Osteoblast (primary cell): ENCODE data around the gene STIP1. TPM values are rescaled to one million over a fixed set of nuclear protein-coding genes. Genes with fewer than 3 reads are reported as not detected.

Experiments used
- DNase-seq: peaks from one replicate; pipeline ENCODE4 v3.0.0; 2011; ENCODE audit warnings: low spot score, mixed read lengths; ENCODE audit not compliant: insufficient read length; ENCODE audit errors: missing footprints
- H2AFZ ChIP-seq: 2 replicates; pipeline ENCODE4 v1.6.0; 2011; ENCODE audit warnings: mild to moderate bottlenecking, low read length
- H3K27ac ChIP-seq: 2 replicates; pipeline ENCODE4 v1.5.1; 2011; ENCODE audit warnings: mild to moderate bottlenecking, low read depth, low read length, moderate library complexity
- H3K27me3 ChIP-seq: 2 replicates; pipeline ENCODE4 v1.6.0; 2012; ENCODE audit warnings: mild to moderate bottlenecking, control low read depth, inconsistent platforms, low read length, moderate library complexity; ENCODE audit not compliant: insufficient read depth
- H3K36me3 ChIP-seq: 2 replicates; pipeline ENCODE4 v1.5.1; 2011; ENCODE audit warnings: mild to moderate bottlenecking, low read length, control low read depth, moderate library complexity; ENCODE audit not compliant: insufficient read depth
- H3K4me1 ChIP-seq: 2 replicates; pipeline ENCODE4 v1.5.1; 2011; ENCODE audit warnings: mild to moderate bottlenecking, low read length, control low read depth, moderate library complexity; ENCODE audit not compliant: insufficient read depth
- H3K4me2 ChIP-seq: 2 replicates; pipeline ENCODE4 v1.6.0; 2011; ENCODE audit warnings: mild to moderate bottlenecking, low read length; ENCODE audit not compliant: insufficient read depth
- H3K4me3 ChIP-seq: fragments of 200-600 bp; sonication (generic); 3 replicates; pipeline ENCODE4 v1.5.1; 2012; ENCODE audit warnings: mild to moderate bottlenecking, low read length, inconsistent platforms; ENCODE audit not compliant: insufficient read depth
- H3K79me2 ChIP-seq: 2 replicates; pipeline ENCODE4 v1.6.0; 2012; ENCODE audit warnings: mild to moderate bottlenecking, low read length, control low read depth, inconsistent platforms; ENCODE audit not compliant: insufficient read depth
- H3K9me3 ChIP-seq: 2 replicates; pipeline ENCODE4 v1.5.1; 2011; ENCODE audit warnings: low read depth, low read length, control low read depth
- H4K20me1 ChIP-seq: 2 replicates; pipeline ENCODE4 v1.6.0; 2012; ENCODE audit warnings: mild to moderate bottlenecking, low read length, control low read depth; ENCODE audit not compliant: insufficient read depth
- total RNA-seq: library from RNA; depleted of rRNA; stranded (reverse); fragments of >200 nt; gene quantifications from 2 replicates; pipeline ENCODE4 v1.2.3, GENCODE V29; 2012
- TF ChIP-seq, protein P1 (sequence below): IDR thresholded peaks from 2 replicates; pipeline ENCODE4 v1.5.1; 2011; ENCODE audit warnings: mild to moderate bottlenecking, low read depth, low read length, moderate library complexity; ENCODE audit errors: extremely low read depth

STIP1 gene
- total RNA-seq, 1 donor, result 94.5 TPM

GRCh38 chr11:64224891-64225607 lies 39.1 kb downstream of the STIP1 start:
- Histone ChIP-seq H3K27ac (peak overlapping the region; percentile 80), H3K9me3 (no peaks in the 10 kb centered on the region), H3K27me3 (no peaks in the 10 kb centered on the region), H3K4me1 (peaks cover 28% of the 10 kb centered on the region), H2AFZ (no peak overlapping the region), H3K4me3 (peak overlapping the region; percentile 96), H3K4me2 (peak overlapping the region; percentile 97), H3K79me2 (peaks cover 32% of the 10 kb centered on the region), H4K20me1 (peaks cover 5% of the 10 kb centered on the region), H3K36me3 (peaks cover 5% of the 10 kb centered on the region)
- no peak for DNase-seq
- TF ChIP-seq, protein P1, sequence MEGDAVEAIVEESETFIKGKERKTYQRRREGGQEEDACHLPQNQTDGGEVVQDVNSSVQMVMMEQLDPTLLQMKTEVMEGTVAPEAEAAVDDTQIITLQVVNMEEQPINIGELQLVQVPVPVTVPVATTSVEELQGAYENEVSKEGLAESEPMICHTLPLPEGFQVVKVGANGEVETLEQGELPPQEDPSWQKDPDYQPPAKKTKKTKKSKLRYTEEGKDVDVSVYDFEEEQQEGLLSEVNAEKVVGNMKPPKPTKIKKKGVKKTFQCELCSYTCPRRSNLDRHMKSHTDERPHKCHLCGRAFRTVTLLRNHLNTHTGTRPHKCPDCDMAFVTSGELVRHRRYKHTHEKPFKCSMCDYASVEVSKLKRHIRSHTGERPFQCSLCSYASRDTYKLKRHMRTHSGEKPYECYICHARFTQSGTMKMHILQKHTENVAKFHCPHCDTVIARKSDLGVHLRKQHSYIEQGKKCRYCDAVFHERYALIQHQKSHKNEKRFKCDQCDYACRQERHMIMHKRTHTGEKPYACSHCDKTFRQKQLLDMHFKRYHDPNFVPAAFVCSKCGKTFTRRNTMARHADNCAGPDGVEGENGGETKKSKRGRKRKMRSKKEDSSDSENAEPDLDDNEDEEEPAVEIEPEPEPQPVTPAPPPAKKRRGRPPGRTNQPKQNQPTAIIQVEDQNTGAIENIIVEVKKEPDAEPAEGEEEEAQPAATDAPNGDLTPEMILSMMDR, result no peak

- peaks cover 5% of the 10 kb centered on the region for H4K20me1 ChIP-seq
- H3K36me3 ChIP-seq, result peaks cover 5% of the 10 kb centered on the region
- H3K79me2 ChIP-seq, result peaks cover 32% of the 10 kb centered on the region
- H2AFZ ChIP-seq, result peak within 1 kb of the TSS; percentile 77
- peak; percentile 100 for DNase-seq
- no peaks in the 10 kb centered on the region for H3K9me3 ChIP-seq
- H3K27me3 ChIP-seq, result no peaks in the 10 kb centered on the region
- TF ChIP-seq, protein P1, result no peak
- peaks cover 28% of the 10 kb centered on the region for H3K4me1 ChIP-seq
- H3K4me2 ChIP-seq, result peak within 1 kb of the TSS; percentile 97
- peak within 1 kb of the TSS; percentile 80 for H3K27ac ChIP-seq
- peak within 1 kb of the TSS; percentile 96 for H3K4me3 ChIP-seq
Measured at GRCh38 chr11:64225608-64226506, 39.9 kb downstream of the STIP1 start, which contains the start of the genes NUDT22 and TRPT1. Gene NUDT22 (plus strand): TSS chr11:64226274. CDS start chr11:64226653, 379 bp downstream. Gene TRPT1 (minus strand): TSS chr11:64226186. CDS start chr11:64225860, 326 bp downstream.

DNA sequence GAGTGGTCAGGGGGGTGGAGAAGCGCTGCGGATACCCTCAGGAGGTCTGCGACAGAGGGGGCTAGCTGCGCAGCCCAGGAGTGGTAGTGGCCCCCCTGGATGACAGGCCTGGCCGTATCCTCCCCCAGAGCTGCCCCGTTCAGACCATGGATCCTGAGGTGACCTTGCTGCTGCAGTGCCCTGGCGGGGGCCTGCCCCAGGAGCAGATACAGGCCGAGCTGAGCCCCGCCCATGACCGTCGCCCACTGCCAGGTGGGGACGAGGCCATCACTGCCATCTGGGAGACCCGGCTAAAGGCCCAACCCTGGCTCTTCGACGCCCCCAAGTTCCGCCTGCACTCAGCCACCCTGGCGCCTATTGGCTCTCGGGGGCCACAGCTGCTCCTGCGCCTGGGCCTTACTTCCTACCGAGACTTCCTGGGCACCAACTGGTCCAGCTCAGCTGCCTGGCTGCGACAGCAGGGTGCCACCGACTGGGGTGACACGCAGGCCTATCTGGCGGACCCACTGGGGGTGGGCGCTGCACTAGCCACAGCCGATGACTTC lies 40.6 kb downstream of the STIP1 start:
- Histone ChIP-seq H3K27ac (peak overlapping the region; percentile 80), H3K4me3 (peak overlapping the region; percentile 96), H3K79me2 (peaks cover 32% of the 10 kb centered on the region), H4K20me1 (peaks cover 5% of the 10 kb centered on the region), H3K27me3 (no peaks in the 10 kb centered on the region), H3K4me1 (peaks cover 28% of the 10 kb centered on the region), H3K36me3 (peaks cover 5% of the 10 kb centered on the region), H3K9me3 (no peaks in the 10 kb centered on the region), H3K4me2 (peak overlapping the region; percentile 97), H2AFZ (peak overlapping the region; percentile 59)
- DNase-seq, result no peak
- TF ChIP-seq, protein P1, result no peak
